Fibroblast of skin of right quadriceps (primary cell): ENCODE data around the gene EPYC.

Experiments used
- DNase-seq: peaks from one replicate; pipeline ENCODE4 v3.0.0-alpha.2; 2013

EPYC gene

GRCh38 chr12:90954428-90954827 is 50.3 kb downstream of the EPYC start:
- no peak for DNase-seq

GRCh38 chr12:90953956-90954421 is 50.8 kb downstream of the EPYC start:
- DNase-seq: no peak

GRCh38 chr12:90951432-90952105 is 53.2 kb downstream of the EPYC start:
- DNase-seq: peak; percentile 14

GRCh38 chr12:90947869-90948268 is 56.9 kb downstream of the EPYC start:
- DNase-seq: no peak

- peak; percentile 40 for DNase-seq
Observed at GRCh38 chr12:90945070-90945649, 59.6 kb downstream of the EPYC start.

- no peak for DNase-seq
Observed at GRCh38 chr12:90943255-90943654, 61.5 kb downstream of the EPYC start.

GRCh38 chr12:90940872-90941499 is 63.8 kb downstream of the EPYC start:
- peak; percentile 71 for DNase-seq

GRCh38 chr12:90939382-90939781 is 65.4 kb downstream of the EPYC start:
- DNase-seq: peak; percentile 24

GRCh38 chr12:90938451-90938850 is 66.3 kb downstream of the EPYC start:
- DNase-seq: peak; percentile 69

- no peak for DNase-seq
Observed at GRCh38 chr12:90937651-90938050, 67.1 kb downstream of the EPYC start.

- no peak for DNase-seq
Observed at GRCh38 chr12:90936230-90937005, 68.4 kb downstream of the EPYC start.

- no peak for DNase-seq
Observed at GRCh38 chr12:90925562-90925961, 79.2 kb downstream of the EPYC start.

- no peak for DNase-seq
Observed at GRCh38 chr12:90924406-90924805, 80.4 kb downstream of the EPYC start.

GRCh38 chr12:90922145-90922627 is 82.6 kb downstream of the EPYC start:
- DNase-seq: peak; percentile 83

GRCh38 chr12:90921536-90921935 is 83.2 kb downstream of the EPYC start:
- DNase-seq: no peak

- DNase-seq: no peak
Observed at GRCh38 chr12:90920222-90920621, 84.5 kb downstream of the EPYC start.

GRCh38 chr12:90917431-90917830 is 87.3 kb downstream of the EPYC start:
- no peak for DNase-seq

- no peak for DNase-seq
Observed at GRCh38 chr12:90916516-90916915, 88.3 kb downstream of the EPYC start.

GRCh38 chr12:90915353-90915752 is 89.4 kb downstream of the EPYC start:
- no peak for DNase-seq
